ENCODE data around the gene DZIP3. TPM values are rescaled to one million over a fixed set of nuclear protein-coding genes. Genes with fewer than 3 reads are reported as not detected.
A peak's percentile ranks its signal among the peaks of the same experiment; 100 is the strongest.

DZIP3 gene
- total RNA-seq, 1 experiment from 2014 or later: 25.3 TPM

DNA sequence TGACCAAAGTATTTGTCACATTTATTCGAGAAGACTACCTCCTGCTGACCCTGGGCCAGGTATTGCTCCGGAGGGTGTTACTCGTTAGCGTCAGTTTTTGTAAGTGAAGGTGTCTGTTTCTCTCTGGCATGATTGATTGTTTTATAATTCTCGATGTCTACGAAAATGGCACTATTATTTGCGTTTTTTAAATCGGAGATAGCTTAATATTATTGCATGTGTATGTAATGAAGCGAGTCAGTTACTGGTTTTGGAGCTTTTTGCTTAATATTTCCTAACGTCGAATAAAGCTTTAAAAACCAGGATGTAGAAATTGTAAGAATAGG, 439 bp downstream of the DZIP3 start:
- CTCF ChIA-PET: interaction anchor here (0.8 to 1.0 kb wide), 2 partner anchors 101 to 228 kb away, joined by 3 read pairs; no protein-coding TSS in a partner anchor
- ATAC-seq: no peak

DNA sequence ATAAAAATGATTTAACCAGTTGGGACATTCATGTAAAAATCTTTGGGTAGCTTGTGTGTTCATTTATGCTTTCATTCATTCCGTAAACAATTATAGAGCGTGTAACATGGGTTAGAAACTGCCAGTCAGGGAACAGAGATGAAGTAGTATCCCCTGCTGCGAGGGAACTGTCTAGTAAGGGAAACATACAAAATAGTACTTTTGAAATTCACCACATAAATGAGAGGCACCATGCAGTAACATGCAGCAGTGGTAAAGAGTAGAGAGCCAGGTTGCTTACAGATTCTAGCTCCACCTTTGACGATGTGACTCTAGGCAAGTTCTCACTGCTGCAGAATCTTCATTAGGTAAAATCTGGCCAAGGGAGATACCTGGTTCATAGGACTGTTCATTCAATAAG, 938 bp downstream of the DZIP3 start:
- POLR2A ChIA-PET: no interaction called here
- no peaks in the 10 kb centered on the region; the same call in 1 of the 2 replicates for H3K36me3 Mint-ChIP-seq
- ATAC-seq (no peak), DNase-seq (ENCODE audit: low spot score) (no peak)
- no peaks in the 10 kb centered on the region for H3K27me3 Mint-ChIP-seq (ENCODE audit: low read depth)
- H3K4me1 Mint-ChIP-seq: peaks cover 34% of the 10 kb centered on the region
- peak overlapping the region; percentile 93 for H3K27ac Mint-ChIP-seq
- H3K9me3 Mint-ChIP-seq: no peaks in the 10 kb centered on the region
- CTCF ChIA-PET: no interaction called here
- H3K4me3 Mint-ChIP-seq: peak overlapping the region; percentile 98
- TF ChIP-seq, protein P1, sequence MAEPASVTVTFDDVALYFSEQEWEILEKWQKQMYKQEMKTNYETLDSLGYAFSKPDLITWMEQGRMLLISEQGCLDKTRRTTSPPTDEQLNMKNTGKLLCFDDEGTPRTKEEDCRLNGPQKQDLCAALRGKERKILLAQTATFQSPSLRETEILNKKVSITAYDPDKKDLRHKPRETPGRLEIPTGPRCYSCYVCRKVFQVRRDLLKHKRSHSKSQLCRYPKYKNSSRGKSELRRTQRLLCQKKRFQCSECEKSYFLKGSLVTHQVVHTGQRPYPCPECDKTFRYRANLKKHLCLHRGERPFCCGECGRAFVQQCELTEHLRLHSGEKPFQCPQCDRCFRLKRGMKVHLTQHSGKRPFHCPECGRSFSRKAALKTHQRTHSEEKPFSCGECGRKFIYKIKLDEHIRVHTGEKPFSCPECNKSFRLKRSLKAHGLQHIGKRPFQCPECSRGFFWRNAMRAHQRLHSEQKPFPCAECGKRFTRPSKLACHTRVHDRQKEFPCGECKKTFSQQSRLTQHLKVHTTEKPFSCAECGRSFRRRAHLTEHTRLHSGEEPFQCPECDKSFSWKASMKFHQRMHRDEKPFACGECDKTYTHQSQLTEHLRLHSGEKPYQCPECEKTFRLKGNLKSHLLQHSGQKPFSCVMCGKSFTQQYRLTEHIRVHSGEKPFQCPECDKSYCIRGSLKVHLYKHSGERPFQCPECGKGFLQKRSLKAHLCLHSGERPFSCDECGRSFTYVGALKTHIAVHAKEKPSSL (CRISPR knock-in tag; conservative IDR thresholded peaks at IDR 0.05): no peak
- TF ChIP-seq NFE2L1 (CRISPR knock-in tag; IDR thresholded peaks at IDR 0.05) (no peak), TEAD4 (CRISPR knock-in tag; IDR thresholded peaks at IDR 0.05) (no peak), SMAD3 (CRISPR knock-in tag; IDR thresholded peaks at IDR 0.05; ENCODE audit: borderline replicate concordance) (no peak), OVOL2 (CRISPR knock-in tag; IDR thresholded peaks at IDR 0.05; ENCODE audit: borderline replicate concordance) (no peak), NFYB (CRISPR knock-in tag; conservative IDR thresholded peaks at IDR 0.05; ENCODE audit: low read depth) (no peak)
- TF ChIP-seq, protein P2, sequence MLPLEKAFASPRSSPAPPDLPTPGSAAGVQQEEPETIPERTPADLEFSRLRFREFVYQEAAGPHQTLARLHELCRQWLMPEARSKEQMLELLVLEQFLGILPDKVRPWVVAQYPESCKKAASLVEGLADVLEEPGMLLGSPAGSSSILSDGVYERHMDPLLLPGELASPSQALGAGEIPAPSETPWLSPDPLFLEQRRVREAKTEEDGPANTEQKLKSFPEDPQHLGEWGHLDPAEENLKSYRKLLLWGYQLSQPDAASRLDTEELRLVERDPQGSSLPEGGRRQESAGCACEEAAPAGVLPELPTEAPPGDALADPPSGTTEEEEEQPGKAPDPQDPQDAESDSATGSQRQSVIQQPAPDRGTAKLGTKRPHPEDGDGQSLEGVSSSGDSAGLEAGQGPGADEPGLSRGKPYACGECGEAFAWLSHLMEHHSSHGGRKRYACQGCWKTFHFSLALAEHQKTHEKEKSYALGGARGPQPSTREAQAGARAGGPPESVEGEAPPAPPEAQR (CRISPR knock-in tag; IDR thresholded peaks at IDR 0.05): no peak
- TF ChIP-seq, protein P3, sequence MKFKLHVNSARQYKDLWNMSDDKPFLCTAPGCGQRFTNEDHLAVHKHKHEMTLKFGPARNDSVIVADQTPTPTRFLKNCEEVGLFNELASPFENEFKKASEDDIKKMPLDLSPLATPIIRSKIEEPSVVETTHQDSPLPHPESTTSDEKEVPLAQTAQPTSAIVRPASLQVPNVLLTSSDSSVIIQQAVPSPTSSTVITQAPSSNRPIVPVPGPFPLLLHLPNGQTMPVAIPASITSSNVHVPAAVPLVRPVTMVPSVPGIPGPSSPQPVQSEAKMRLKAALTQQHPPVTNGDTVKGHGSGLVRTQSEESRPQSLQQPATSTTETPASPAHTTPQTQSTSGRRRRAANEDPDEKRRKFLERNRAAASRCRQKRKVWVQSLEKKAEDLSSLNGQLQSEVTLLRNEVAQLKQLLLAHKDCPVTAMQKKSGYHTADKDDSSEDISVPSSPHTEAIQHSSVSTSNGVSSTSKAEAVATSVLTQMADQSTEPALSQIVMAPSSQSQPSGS (CRISPR knock-in tag; IDR thresholded peaks at IDR 0.05; ENCODE audit: borderline replicate concordance, low read depth): no peak
- TF ChIP-seq, protein P4, sequence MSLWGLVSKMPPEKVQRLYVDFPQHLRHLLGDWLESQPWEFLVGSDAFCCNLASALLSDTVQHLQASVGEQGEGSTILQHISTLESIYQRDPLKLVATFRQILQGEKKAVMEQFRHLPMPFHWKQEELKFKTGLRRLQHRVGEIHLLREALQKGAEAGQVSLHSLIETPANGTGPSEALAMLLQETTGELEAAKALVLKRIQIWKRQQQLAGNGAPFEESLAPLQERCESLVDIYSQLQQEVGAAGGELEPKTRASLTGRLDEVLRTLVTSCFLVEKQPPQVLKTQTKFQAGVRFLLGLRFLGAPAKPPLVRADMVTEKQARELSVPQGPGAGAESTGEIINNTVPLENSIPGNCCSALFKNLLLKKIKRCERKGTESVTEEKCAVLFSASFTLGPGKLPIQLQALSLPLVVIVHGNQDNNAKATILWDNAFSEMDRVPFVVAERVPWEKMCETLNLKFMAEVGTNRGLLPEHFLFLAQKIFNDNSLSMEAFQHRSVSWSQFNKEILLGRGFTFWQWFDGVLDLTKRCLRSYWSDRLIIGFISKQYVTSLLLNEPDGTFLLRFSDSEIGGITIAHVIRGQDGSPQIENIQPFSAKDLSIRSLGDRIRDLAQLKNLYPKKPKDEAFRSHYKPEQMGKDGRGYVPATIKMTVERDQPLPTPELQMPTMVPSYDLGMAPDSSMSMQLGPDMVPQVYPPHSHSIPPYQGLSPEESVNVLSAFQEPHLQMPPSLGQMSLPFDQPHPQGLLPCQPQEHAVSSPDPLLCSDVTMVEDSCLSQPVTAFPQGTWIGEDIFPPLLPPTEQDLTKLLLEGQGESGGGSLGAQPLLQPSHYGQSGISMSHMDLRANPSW (CRISPR knock-in tag; conservative IDR thresholded peaks at IDR 0.05; ENCODE audit: low read depth): no peak
- TF ChIP-seq, protein P5, sequence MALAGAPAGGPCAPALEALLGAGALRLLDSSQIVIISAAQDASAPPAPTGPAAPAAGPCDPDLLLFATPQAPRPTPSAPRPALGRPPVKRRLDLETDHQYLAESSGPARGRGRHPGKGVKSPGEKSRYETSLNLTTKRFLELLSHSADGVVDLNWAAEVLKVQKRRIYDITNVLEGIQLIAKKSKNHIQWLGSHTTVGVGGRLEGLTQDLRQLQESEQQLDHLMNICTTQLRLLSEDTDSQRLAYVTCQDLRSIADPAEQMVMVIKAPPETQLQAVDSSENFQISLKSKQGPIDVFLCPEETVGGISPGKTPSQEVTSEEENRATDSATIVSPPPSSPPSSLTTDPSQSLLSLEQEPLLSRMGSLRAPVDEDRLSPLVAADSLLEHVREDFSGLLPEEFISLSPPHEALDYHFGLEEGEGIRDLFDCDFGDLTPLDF (CRISPR knock-in tag; IDR thresholded peaks at IDR 0.05): no peak

More for the DNA sequence above, 439 bp downstream of the DZIP3 start:
- DNase-seq (ENCODE audit: low spot score): no peak
- Mint-ChIP-seq H3K4me1 (peaks cover 37% of the 10 kb centered on the region), H3K27ac (peak overlapping the region; percentile 99), H3K27me3 (ENCODE audit: low read depth) (no peaks in the 10 kb centered on the region), H3K36me3 (peaks cover 3% of the 10 kb centered on the region), H3K9me3 (no peaks in the 10 kb centered on the region), H3K4me3 (peak overlapping the region; percentile 98)
- TF ChIP-seq MXD4 (CRISPR knock-in tag; IDR thresholded peaks at IDR 0.05; ENCODE audit: borderline replicate concordance) (no peak), JAZF1 (CRISPR knock-in tag; IDR thresholded peaks at IDR 0.05) (no peak)
- TF ChIP-seq, protein P6, sequence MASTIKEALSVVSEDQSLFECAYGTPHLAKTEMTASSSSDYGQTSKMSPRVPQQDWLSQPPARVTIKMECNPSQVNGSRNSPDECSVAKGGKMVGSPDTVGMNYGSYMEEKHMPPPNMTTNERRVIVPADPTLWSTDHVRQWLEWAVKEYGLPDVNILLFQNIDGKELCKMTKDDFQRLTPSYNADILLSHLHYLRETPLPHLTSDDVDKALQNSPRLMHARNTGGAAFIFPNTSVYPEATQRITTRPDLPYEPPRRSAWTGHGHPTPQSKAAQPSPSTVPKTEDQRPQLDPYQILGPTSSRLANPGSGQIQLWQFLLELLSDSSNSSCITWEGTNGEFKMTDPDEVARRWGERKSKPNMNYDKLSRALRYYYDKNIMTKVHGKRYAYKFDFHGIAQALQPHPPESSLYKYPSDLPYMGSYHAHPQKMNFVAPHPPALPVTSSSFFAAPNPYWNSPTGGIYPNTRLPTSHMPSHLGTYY (CRISPR knock-in tag; IDR thresholded peaks at IDR 0.05): no peak
- TF ChIP-seq, protein P7, sequence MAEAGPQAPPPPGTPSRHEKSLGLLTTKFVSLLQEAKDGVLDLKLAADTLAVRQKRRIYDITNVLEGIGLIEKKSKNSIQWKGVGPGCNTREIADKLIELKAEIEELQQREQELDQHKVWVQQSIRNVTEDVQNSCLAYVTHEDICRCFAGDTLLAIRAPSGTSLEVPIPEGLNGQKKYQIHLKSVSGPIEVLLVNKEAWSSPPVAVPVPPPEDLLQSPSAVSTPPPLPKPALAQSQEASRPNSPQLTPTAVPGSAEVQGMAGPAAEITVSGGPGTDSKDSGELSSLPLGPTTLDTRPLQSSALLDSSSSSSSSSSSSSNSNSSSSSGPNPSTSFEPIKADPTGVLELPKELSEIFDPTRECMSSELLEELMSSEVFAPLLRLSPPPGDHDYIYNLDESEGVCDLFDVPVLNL (CRISPR knock-in tag; IDR thresholded peaks at IDR 0.05; ENCODE audit: borderline replicate concordance, low read depth): no peak
- TF ChIP-seq, protein P8, sequence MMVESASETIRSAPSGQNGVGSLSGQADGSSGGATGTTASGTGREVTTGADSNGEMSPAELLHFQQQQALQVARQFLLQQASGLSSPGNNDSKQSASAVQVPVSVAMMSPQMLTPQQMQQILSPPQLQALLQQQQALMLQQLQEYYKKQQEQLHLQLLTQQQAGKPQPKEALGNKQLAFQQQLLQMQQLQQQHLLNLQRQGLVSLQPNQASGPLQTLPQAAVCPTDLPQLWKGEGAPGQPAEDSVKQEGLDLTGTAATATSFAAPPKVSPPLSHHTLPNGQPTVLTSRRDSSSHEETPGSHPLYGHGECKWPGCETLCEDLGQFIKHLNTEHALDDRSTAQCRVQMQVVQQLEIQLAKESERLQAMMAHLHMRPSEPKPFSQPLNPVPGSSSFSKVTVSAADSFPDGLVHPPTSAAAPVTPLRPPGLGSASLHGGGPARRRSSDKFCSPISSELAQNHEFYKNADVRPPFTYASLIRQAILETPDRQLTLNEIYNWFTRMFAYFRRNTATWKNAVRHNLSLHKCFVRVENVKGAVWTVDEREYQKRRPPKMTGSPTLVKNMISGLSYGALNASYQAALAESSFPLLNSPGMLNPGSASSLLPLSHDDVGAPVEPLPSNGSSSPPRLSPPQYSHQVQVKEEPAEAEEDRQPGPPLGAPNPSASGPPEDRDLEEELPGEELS (CRISPR knock-in tag; IDR thresholded peaks at IDR 0.05): no peak
- TF ChIP-seq, protein P9, sequence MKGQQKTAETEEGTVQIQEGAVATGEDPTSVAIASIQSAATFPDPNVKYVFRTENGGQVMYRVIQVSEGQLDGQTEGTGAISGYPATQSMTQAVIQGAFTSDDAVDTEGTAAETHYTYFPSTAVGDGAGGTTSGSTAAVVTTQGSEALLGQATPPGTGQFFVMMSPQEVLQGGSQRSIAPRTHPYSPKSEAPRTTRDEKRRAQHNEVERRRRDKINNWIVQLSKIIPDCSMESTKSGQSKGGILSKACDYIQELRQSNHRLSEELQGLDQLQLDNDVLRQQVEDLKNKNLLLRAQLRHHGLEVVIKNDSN (CRISPR knock-in tag; IDR thresholded peaks at IDR 0.05): no peak
- TF ChIP-seq, protein P5 (CRISPR knock-in tag; IDR thresholded peaks at IDR 0.05): no peak
- POLR2A ChIA-PET: interaction anchor here (0.6 to 1.7 kb wide), 3 partner anchors 9 to 209 kb away, joined by 3 to 13 read pairs (median 3); no protein-coding TSS in a partner anchor

Measured in WTC11 (cell line).